WTC11 (cell line): Measurements from ENCODE around the gene DDB1. TPM values are rescaled to one million over a fixed set of nuclear protein-coding genes. Genes with fewer than 3 reads are reported as not detected.

Experiments
- ATF1 ChIP-seq: sonication (generic); formaldehyde crosslinking; IDR thresholded peaks from 2 replicates; pipeline ENCODE4 v1.8.1; 2023; ENCODE audit warnings: mild to moderate bottlenecking, moderate library complexity, missing genetic modification reagents
- KAT7 ChIP-seq: sonication (generic); formaldehyde crosslinking; IDR thresholded peaks from 2 replicates; pipeline ENCODE4 v1.8.1; 2023; ENCODE audit warnings: missing genetic modification reagents, mild to moderate bottlenecking, borderline replicate concordance
- TCF7 ChIP-seq: sonication (generic); formaldehyde crosslinking; IDR thresholded peaks from 2 replicates; pipeline ENCODE4 v1.8.0; 2022; ENCODE audit warnings: mild to moderate bottlenecking, low read depth, missing genetic modification reagents, moderate library complexity
- ZNF138 ChIP-seq: sonication (generic); formaldehyde crosslinking; conservative IDR thresholded peaks from 2 replicates; pipeline ENCODE4 v1.8.1; 2022; ENCODE audit warnings: mild to moderate bottlenecking, moderate library complexity, missing genetic modification reagents
- total RNA-seq: library from RNA; stranded (reverse); gene quantifications from 3 replicates; pipeline ENCODE4 v1.2.3, GENCODE V29; 2021
- TF ChIP-seq, protein P1 (sequence below): fragments of 250-450 bp; sonication (Bioruptor Pico); IDR thresholded peaks from 2 replicates; pipeline ENCODE4 v1.9.0; 2021; ENCODE audit warnings: mild to moderate bottlenecking
- TF ChIP-seq, protein P2 (sequence below): sonication (generic); formaldehyde crosslinking; IDR thresholded peaks from 2 replicates; pipeline ENCODE4 v1.8.0; 2023; ENCODE audit warnings: missing genetic modification reagents, mild to moderate bottlenecking, borderline replicate concordance
- TF ChIP-seq, protein P3 (sequence below): fragments of 250-450 bp; sonication (Bioruptor Pico); IDR thresholded peaks from 2 replicates; pipeline ENCODE4 v2.1.2; 2022; ENCODE audit warnings: mild to moderate bottlenecking, moderate library complexity
- TF ChIP-seq, protein P4 (sequence below): sonication (generic); formaldehyde crosslinking; IDR thresholded peaks from 2 replicates; pipeline ENCODE4 v1.8.1; 2023; ENCODE audit warnings: mild to moderate bottlenecking, missing genetic modification reagents
- TF ChIP-seq, protein P5 (sequence below): fragments of 250-450 bp; sonication (Bioruptor Pico); IDR thresholded peaks from 2 replicates; pipeline ENCODE4 v1.9.0; 2021; ENCODE audit warnings: mild to moderate bottlenecking, borderline replicate concordance
- TF ChIP-seq, protein P6 (sequence below): sonication (generic); formaldehyde crosslinking; IDR thresholded peaks from 2 replicates; pipeline ENCODE4 v1.8.0; 2022; ENCODE audit warnings: mild to moderate bottlenecking, missing genetic modification reagents

Gene DDB1
- total RNA-seq, 1 experiment from 2014 or later = 316 TPM

DNA sequence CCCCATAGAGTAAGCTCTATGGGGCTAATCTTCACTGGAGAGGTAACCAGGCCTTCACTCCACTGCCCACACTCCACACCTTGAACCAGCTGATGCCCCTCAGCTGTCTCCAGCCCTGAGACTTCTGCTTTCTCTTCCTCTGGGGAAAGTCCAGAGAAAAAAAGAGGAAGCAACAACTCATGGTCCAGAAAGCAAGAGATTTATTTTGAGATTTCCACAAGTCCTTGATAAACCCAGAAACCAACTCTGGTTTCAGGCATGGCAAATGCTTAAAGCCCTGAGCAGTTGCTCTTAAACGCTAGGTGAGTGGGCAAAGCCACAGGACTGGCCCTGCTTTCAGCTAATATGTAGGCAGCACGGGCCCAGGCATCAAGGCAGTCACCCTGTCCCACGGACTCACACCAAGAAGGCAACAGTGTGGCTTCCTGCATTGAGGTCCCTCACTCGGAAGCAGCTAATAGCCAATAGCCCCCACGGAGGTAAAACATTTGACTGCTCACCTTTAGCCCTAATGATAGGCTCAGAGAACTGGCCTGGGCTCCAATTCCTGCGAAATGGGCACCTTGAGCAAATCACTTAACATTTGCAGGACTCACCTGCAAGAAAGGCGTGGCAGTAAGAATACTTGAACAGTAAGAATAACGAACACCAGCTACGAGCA lies 24.5 kb upstream of the DDB1 start (continued):
- TF ChIP-seq, protein P1, sequence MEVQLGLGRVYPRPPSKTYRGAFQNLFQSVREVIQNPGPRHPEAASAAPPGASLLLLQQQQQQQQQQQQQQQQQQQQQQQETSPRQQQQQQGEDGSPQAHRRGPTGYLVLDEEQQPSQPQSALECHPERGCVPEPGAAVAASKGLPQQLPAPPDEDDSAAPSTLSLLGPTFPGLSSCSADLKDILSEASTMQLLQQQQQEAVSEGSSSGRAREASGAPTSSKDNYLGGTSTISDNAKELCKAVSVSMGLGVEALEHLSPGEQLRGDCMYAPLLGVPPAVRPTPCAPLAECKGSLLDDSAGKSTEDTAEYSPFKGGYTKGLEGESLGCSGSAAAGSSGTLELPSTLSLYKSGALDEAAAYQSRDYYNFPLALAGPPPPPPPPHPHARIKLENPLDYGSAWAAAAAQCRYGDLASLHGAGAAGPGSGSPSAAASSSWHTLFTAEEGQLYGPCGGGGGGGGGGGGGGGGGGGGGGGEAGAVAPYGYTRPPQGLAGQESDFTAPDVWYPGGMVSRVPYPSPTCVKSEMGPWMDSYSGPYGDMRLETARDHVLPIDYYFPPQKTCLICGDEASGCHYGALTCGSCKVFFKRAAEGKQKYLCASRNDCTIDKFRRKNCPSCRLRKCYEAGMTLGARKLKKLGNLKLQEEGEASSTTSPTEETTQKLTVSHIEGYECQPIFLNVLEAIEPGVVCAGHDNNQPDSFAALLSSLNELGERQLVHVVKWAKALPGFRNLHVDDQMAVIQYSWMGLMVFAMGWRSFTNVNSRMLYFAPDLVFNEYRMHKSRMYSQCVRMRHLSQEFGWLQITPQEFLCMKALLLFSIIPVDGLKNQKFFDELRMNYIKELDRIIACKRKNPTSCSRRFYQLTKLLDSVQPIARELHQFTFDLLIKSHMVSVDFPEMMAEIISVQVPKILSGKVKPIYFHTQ (CRISPR knock-in tag) = no peak
- no peak for TF ChIP-seq TCF7
- TF ChIP-seq, protein P2, sequence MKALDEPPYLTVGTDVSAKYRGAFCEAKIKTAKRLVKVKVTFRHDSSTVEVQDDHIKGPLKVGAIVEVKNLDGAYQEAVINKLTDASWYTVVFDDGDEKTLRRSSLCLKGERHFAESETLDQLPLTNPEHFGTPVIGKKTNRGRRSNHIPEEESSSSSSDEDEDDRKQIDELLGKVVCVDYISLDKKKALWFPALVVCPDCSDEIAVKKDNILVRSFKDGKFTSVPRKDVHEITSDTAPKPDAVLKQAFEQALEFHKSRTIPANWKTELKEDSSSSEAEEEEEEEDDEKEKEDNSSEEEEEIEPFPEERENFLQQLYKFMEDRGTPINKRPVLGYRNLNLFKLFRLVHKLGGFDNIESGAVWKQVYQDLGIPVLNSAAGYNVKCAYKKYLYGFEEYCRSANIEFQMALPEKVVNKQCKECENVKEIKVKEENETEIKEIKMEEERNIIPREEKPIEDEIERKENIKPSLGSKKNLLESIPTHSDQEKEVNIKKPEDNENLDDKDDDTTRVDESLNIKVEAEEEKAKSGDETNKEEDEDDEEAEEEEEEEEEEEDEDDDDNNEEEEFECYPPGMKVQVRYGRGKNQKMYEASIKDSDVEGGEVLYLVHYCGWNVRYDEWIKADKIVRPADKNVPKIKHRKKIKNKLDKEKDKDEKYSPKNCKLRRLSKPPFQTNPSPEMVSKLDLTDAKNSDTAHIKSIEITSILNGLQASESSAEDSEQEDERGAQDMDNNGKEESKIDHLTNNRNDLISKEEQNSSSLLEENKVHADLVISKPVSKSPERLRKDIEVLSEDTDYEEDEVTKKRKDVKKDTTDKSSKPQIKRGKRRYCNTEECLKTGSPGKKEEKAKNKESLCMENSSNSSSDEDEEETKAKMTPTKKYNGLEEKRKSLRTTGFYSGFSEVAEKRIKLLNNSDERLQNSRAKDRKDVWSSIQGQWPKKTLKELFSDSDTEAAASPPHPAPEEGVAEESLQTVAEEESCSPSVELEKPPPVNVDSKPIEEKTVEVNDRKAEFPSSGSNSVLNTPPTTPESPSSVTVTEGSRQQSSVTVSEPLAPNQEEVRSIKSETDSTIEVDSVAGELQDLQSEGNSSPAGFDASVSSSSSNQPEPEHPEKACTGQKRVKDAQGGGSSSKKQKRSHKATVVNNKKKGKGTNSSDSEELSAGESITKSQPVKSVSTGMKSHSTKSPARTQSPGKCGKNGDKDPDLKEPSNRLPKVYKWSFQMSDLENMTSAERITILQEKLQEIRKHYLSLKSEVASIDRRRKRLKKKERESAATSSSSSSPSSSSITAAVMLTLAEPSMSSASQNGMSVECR (CRISPR knock-in tag) = no peak
- no peak for TF ChIP-seq ZNF138 (CRISPR knock-in tag)
- TF ChIP-seq, protein P3, sequence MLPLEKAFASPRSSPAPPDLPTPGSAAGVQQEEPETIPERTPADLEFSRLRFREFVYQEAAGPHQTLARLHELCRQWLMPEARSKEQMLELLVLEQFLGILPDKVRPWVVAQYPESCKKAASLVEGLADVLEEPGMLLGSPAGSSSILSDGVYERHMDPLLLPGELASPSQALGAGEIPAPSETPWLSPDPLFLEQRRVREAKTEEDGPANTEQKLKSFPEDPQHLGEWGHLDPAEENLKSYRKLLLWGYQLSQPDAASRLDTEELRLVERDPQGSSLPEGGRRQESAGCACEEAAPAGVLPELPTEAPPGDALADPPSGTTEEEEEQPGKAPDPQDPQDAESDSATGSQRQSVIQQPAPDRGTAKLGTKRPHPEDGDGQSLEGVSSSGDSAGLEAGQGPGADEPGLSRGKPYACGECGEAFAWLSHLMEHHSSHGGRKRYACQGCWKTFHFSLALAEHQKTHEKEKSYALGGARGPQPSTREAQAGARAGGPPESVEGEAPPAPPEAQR (CRISPR knock-in tag) = no peak
- TF ChIP-seq, protein P4, sequence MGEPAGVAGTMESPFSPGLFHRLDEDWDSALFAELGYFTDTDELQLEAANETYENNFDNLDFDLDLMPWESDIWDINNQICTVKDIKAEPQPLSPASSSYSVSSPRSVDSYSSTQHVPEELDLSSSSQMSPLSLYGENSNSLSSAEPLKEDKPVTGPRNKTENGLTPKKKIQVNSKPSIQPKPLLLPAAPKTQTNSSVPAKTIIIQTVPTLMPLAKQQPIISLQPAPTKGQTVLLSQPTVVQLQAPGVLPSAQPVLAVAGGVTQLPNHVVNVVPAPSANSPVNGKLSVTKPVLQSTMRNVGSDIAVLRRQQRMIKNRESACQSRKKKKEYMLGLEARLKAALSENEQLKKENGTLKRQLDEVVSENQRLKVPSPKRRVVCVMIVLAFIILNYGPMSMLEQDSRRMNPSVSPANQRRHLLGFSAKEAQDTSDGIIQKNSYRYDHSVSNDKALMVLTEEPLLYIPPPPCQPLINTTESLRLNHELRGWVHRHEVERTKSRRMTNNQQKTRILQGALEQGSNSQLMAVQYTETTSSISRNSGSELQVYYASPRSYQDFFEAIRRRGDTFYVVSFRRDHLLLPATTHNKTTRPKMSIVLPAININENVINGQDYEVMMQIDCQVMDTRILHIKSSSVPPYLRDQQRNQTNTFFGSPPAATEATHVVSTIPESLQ = no peak
- no peak for TF ChIP-seq KAT7 (CRISPR knock-in tag)
- TF ChIP-seq, protein P5, sequence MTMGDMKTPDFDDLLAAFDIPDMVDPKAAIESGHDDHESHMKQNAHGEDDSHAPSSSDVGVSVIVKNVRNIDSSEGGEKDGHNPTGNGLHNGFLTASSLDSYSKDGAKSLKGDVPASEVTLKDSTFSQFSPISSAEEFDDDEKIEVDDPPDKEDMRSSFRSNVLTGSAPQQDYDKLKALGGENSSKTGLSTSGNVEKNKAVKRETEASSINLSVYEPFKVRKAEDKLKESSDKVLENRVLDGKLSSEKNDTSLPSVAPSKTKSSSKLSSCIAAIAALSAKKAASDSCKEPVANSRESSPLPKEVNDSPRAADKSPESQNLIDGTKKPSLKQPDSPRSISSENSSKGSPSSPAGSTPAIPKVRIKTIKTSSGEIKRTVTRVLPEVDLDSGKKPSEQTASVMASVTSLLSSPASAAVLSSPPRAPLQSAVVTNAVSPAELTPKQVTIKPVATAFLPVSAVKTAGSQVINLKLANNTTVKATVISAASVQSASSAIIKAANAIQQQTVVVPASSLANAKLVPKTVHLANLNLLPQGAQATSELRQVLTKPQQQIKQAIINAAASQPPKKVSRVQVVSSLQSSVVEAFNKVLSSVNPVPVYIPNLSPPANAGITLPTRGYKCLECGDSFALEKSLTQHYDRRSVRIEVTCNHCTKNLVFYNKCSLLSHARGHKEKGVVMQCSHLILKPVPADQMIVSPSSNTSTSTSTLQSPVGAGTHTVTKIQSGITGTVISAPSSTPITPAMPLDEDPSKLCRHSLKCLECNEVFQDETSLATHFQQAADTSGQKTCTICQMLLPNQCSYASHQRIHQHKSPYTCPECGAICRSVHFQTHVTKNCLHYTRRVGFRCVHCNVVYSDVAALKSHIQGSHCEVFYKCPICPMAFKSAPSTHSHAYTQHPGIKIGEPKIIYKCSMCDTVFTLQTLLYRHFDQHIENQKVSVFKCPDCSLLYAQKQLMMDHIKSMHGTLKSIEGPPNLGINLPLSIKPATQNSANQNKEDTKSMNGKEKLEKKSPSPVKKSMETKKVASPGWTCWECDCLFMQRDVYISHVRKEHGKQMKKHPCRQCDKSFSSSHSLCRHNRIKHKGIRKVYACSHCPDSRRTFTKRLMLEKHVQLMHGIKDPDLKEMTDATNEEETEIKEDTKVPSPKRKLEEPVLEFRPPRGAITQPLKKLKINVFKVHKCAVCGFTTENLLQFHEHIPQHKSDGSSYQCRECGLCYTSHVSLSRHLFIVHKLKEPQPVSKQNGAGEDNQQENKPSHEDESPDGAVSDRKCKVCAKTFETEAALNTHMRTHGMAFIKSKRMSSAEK (CRISPR knock-in tag) = no peak
- TF ChIP-seq, protein P6, sequence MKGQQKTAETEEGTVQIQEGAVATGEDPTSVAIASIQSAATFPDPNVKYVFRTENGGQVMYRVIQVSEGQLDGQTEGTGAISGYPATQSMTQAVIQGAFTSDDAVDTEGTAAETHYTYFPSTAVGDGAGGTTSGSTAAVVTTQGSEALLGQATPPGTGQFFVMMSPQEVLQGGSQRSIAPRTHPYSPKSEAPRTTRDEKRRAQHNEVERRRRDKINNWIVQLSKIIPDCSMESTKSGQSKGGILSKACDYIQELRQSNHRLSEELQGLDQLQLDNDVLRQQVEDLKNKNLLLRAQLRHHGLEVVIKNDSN (CRISPR knock-in tag) = no peak
- no peak for TF ChIP-seq ATF1 (CRISPR knock-in tag)
